Natural killer cell (primary cell): ENCODE measurements around the gene PEAK3. TPM values are rescaled to one million over a fixed set of nuclear protein-coding genes. Genes with fewer than 3 reads are reported as not detected.

Source experiments
- ATAC-seq, 3 donors: fragments of 150-1000 bp in 2 of 3; fragments of 200-7000 bp in 1 of 3; cut with Tn5 transposase; 1 replicate in 1 of 3; 2 replicates in 2 of 3; pipeline ENCODE4 v1.10.0; 2021; ENCODE audit warnings: mild to moderate bottlenecking in 2 of 3, moderate library complexity in 2 of 3
- DNase-seq, 2 donors: peaks; one replicate each; pipeline versions ENCODE4 v3.0.0 to v3.0.0-alpha.2; 2013 to 2021; ENCODE audit warnings: mixed read lengths in 1 of 2
- H3K27ac ChIP-seq: one replicate; pipeline ENCODE4 v1.5.1; 2013; ENCODE audit warnings: mild to moderate bottlenecking, low read length
- H3K27me3 ChIP-seq: one replicate; pipeline ENCODE4 v1.6.1; 2013; ENCODE audit warnings: low read length; ENCODE audit not compliant: control insufficient read depth, insufficient read depth
- H3K36me3 ChIP-seq: one replicate; pipeline ENCODE4 v1.6.1; 2013; ENCODE audit warnings: low read length; ENCODE audit not compliant: control insufficient read depth, insufficient read depth
- H3K4me1 ChIP-seq: one replicate; pipeline ENCODE4 v1.6.1; 2013; ENCODE audit warnings: low read length; ENCODE audit not compliant: control insufficient read depth, insufficient read depth
- H3K4me3 ChIP-seq: one replicate; pipeline ENCODE4 v1.5.1; 2013; ENCODE audit warnings: low read length
- H3K9me3 ChIP-seq: one replicate; pipeline ENCODE4 v1.6.1; 2013; ENCODE audit warnings: low read length; ENCODE audit not compliant: control insufficient read depth, insufficient read depth
- H3K27ac Mint-ChIP-seq, 2 donors: one replicate each; pipeline ENCODE4 v1.8.0; 2022; ENCODE audit warnings: mild to moderate bottlenecking in 2 of 2, mixed read lengths in 2 of 2, moderate library complexity in 1 of 2
- H3K27me3 Mint-ChIP-seq, 2 donors: one replicate each; pipeline ENCODE4 v1.8.0; 2022; ENCODE audit warnings: low read depth in 2 of 2, mixed read lengths in 2 of 2
- H3K36me3 Mint-ChIP-seq: one replicate; pipeline ENCODE4 v1.8.0; 2022; ENCODE audit warnings: mixed read lengths
- H3K4me1 Mint-ChIP-seq, 2 donors: one replicate each; pipeline ENCODE4 v1.8.0; 2022; ENCODE audit warnings: mixed read lengths in 2 of 2
- H3K4me3 Mint-ChIP-seq: one replicate; pipeline ENCODE4 v1.8.0; 2022; ENCODE audit warnings: mild to moderate bottlenecking, moderate library complexity, mixed read lengths
- H3K9me3 Mint-ChIP-seq, 2 donors: one replicate each; pipeline ENCODE4 v1.8.0; 2022; ENCODE audit warnings: mixed read lengths in 2 of 2
- WGBS: methylation state at CpG from one replicate; pipeline ENCODE4 v1.1.7; 2013; ENCODE audit warnings: missing lambda C conversion rate; ENCODE audit not compliant: insufficient coverage; 5-methylcytosine and 5-hydroxymethylcytosine counted together
- intact Hi-C: fragments of 100-400 bp; cut with micrococcal nuclease; formaldehyde crosslinking; loops from one replicate; pipeline ENCODE4 v1.14.2; 2022
- total RNA-seq, 4 donors: library from RNA; stranded (reverse); fragments of 120-200 nt in 1 of 4; gene quantifications; one replicate each; pipeline versions ENCODE4 v1.2.3 to v1.2.4, GENCODE V29; 2013 to 2022
- TF ChIP-seq, protein P1 (sequence below): fragments of 200-600 bp; IDR thresholded peaks from one replicate; pipeline ENCODE4 v1.8.0; 2022; ENCODE audit warnings: antibody characterized with exemption

The PEAK3 gene
- total RNA-seq, 3 donors from 2014 or later (not counting 1 experiment from before 2014, with no cell fraction given) = 5.7 to 9.5 (median 8.4) TPM

DNA sequence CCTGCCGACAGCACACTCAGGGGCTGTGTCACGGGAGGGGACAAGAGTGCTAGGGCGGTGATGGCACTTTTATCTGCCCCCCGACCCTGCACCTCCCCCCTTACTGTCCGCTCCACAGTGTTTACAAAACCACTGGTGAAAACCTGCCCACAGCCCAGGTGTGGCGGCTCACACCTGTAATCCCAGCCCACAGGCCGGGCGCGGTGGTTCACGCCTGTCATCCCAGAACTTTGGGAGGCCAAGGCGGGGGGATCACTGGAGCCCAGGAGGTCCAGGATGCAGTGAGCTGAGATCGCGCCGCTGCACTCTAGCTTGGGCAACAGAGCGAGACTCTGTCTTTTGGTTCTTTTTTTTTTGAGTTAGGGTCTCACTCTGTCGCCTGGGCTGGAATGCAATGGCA lies 14.2 kb upstream of the PEAK3 start:
- Mint-ChIP-seq H3K4me1 (peaks cover 8 to 21% of the 10 kb centered on the region in 2 donors), H3K27me3 (no peaks in the 10 kb centered on the region), H3K9me3 (no peaks in the 10 kb centered on the region), H3K4me3 (no peak overlapping the region), H3K36me3 (no peaks in the 10 kb centered on the region), H3K27ac (no peak overlapping the region)
- TF ChIP-seq, protein P1, sequence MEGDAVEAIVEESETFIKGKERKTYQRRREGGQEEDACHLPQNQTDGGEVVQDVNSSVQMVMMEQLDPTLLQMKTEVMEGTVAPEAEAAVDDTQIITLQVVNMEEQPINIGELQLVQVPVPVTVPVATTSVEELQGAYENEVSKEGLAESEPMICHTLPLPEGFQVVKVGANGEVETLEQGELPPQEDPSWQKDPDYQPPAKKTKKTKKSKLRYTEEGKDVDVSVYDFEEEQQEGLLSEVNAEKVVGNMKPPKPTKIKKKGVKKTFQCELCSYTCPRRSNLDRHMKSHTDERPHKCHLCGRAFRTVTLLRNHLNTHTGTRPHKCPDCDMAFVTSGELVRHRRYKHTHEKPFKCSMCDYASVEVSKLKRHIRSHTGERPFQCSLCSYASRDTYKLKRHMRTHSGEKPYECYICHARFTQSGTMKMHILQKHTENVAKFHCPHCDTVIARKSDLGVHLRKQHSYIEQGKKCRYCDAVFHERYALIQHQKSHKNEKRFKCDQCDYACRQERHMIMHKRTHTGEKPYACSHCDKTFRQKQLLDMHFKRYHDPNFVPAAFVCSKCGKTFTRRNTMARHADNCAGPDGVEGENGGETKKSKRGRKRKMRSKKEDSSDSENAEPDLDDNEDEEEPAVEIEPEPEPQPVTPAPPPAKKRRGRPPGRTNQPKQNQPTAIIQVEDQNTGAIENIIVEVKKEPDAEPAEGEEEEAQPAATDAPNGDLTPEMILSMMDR = no peak
- Histone ChIP-seq H3K9me3 (no peaks in the 10 kb centered on the region), H3K27ac (no peak overlapping the region), H3K27me3 (no peaks in the 10 kb centered on the region), H3K36me3 (peaks cover 4% of the 10 kb centered on the region), H3K4me1 (peaks cover 34% of the 10 kb centered on the region), H3K4me3 (no peak overlapping the region)
- 73% methylated on average over 16 of the region's 16 CpGs for WGBS
- no peak for DNase-seq
- ATAC-seq = no peak
- intact Hi-C loops = no loop called here

DNA sequence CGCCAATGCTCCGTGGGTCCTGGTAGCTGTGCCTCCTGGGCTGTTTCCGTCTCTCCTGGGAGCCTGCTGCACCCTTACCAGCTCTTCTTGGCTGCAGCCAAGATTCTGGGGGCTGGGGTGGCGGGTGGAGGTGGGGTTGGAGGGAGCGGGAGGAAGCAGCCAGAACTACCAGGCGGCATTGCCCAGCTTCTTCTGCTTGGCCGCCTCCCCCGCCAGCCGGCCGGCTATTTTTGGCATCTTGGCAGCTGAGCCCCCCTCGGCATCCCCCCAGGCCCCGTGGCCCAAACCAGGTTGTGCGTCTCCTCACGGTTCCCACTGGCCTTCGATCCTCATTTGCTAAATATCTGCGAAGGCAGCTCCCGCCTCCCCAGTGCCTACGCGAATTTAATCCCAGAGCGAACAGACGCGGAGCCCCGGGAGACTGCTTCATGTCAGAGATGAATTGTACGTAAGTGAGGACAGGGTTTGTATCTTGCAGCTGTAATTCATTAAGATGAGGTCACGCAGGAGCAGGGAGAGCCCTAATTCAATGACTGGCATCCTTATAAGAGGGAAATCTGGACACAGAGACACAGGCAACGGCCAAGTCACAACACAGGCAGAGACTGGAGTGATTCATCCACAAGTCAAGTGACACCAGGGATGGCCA lies 12.8 kb upstream of the PEAK3 start:
- Mint-ChIP-seq H3K4me3 (no peak overlapping the region), H3K27ac (no peak overlapping the region), H3K9me3 (no peaks in the 10 kb centered on the region), H3K27me3 (no peaks in the 10 kb centered on the region), H3K4me1 (peaks cover 10 to 25% of the 10 kb centered on the region in 2 donors), H3K36me3 (no peaks in the 10 kb centered on the region)
- Histone ChIP-seq H3K4me3 (no peak overlapping the region), H3K4me1 (peaks cover 36% of the 10 kb centered on the region), H3K36me3 (peaks cover 4% of the 10 kb centered on the region), H3K27me3 (no peaks in the 10 kb centered on the region), H3K9me3 (no peaks in the 10 kb centered on the region), H3K27ac (no peak overlapping the region)
- 71% methylated on average over 26 of the region's 26 CpGs for WGBS
- intact Hi-C loops = no loop called here
- ATAC-seq (no peak), DNase-seq (no peak)
- TF ChIP-seq, protein P1 = no peak

DNA sequence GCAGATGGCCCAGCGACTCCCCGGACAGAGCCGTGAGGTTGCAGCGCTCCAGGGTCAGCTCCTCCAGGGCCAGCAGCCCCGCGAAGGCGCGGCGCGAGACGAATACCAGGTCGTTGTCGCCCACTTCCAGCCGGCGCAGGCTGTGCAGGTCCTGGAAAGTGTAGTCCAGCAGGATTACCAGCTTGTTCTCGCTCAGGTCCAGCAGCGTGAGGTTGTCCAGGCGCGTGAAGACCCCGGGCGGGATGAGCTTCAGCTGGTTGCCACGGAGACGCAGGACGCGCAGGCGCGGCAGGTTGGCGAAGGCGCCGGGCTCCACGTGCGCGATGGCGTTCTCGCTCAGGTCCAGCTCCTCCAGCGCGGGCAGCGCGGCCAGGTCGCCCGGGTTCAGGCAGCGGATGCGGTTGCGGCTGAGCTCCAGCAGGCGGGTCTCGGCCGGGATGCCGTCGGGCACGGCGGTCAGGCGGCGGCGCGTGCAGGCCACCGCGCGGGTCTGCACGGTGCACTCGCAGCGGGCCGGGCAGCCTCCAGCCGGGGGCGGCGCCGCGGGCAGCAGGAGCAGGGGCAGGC lies 9.3 kb upstream of the PEAK3 start:
- DNase-seq = no peak
- peak overlapping the region; percentile 26 for H3K27ac ChIP-seq
- Mint-ChIP-seq H3K27me3 (no peaks in the 10 kb centered on the region), H3K4me1 (peaks cover 29 to 50% of the 10 kb centered on the region in 2 donors), H3K36me3 (no peaks in the 10 kb centered on the region), H3K27ac (peak overlapping the region in 1 of 2 donors; percentile 98), H3K4me3 (peak overlapping the region; percentile 84), H3K9me3 (no peaks in the 10 kb centered on the region)
- H3K4me1 ChIP-seq = peaks cover 57% of the 10 kb centered on the region
- H3K4me3 ChIP-seq = peak overlapping the region; percentile 47
- H3K27me3 ChIP-seq = no peaks in the 10 kb centered on the region
- H3K9me3 ChIP-seq = no peaks in the 10 kb centered on the region
- peaks cover 4% of the 10 kb centered on the region for H3K36me3 ChIP-seq
- intact Hi-C loops = no loop called here
- WGBS = 58% methylated on average over 67 of the region's 67 CpGs
- no peak for ATAC-seq
- TF ChIP-seq, protein P1 = no peak
